IPS DF 19.7 (cell line): ENCODE data around the gene SPACDR.
"Not testable (repeated sequence)": the region's sequence is repeated elsewhere in the genome, so short reads cannot be mapped to it uniquely, and the experiment has no call there.

Experiments
- DNase-seq: peaks from one replicate; pipeline ENCODE4 v3.0.0-alpha.2; 2013; ENCODE audit warnings: low read depth, low spot score

SPACDR gene

GRCh38 chr7:100466653-100467605 lies 2.9 kb upstream of the SPACDR start:
- DNase-seq = no peak

GRCh38 chr7:100465702-100466311 lies 1.7 kb upstream of the SPACDR start:
- DNase-seq = no peak

GRCh38 chr7:100465299-100465698 lies 1.2 kb upstream of the SPACDR start:
- no peak for DNase-seq

GRCh38 chr7:100464791-100465190 lies 731 bp upstream of the SPACDR start:
- no peak for DNase-seq

- DNase-seq = no peak
Observed at GRCh38 chr7:100457033-100457432, 7.0 kb downstream of the SPACDR start.

GRCh38 chr7:100456562-100456961 lies 7.5 kb downstream of the SPACDR start:
- no peak for DNase-seq

GRCh38 chr7:100455206-100455605 lies 8.9 kb downstream of the SPACDR start:
- DNase-seq = no peak

GRCh38 chr7:100453854-100454253 lies 10.2 kb downstream of the SPACDR start:
- DNase-seq = not testable (repeated sequence)

GRCh38 chr7:100452513-100452912 lies 11.5 kb downstream of the SPACDR start:
- no peak for DNase-seq

- no peak for DNase-seq
Observed at GRCh38 chr7:100449190-100449795, 14.8 kb downstream of the SPACDR start.

GRCh38 chr7:100447363-100447762 lies 16.7 kb downstream of the SPACDR start:
- not testable (repeated sequence) for DNase-seq

GRCh38 chr7:100446040-100446439 lies 18.0 kb downstream of the SPACDR start:
- no peak for DNase-seq

- no peak for DNase-seq
Observed at GRCh38 chr7:100444311-100445278, 19.5 kb downstream of the SPACDR start.

- DNase-seq = no peak
Observed at GRCh38 chr7:100443096-100443840, 20.8 kb downstream of the SPACDR start.

- no peak for DNase-seq
Observed at GRCh38 chr7:100441641-100442535, 22.2 kb downstream of the SPACDR start.

- not testable (repeated sequence) for DNase-seq
Observed at GRCh38 chr7:100439244-100439643, 24.8 kb downstream of the SPACDR start.

GRCh38 chr7:100438731-100439130 lies 25.3 kb downstream of the SPACDR start:
- not testable (repeated sequence) for DNase-seq

GRCh38 chr7:100438172-100438571 lies 25.9 kb downstream of the SPACDR start:
- no peak for DNase-seq
